ENCODE data around the gene BNC2.

BNC2 gene

DNA sequence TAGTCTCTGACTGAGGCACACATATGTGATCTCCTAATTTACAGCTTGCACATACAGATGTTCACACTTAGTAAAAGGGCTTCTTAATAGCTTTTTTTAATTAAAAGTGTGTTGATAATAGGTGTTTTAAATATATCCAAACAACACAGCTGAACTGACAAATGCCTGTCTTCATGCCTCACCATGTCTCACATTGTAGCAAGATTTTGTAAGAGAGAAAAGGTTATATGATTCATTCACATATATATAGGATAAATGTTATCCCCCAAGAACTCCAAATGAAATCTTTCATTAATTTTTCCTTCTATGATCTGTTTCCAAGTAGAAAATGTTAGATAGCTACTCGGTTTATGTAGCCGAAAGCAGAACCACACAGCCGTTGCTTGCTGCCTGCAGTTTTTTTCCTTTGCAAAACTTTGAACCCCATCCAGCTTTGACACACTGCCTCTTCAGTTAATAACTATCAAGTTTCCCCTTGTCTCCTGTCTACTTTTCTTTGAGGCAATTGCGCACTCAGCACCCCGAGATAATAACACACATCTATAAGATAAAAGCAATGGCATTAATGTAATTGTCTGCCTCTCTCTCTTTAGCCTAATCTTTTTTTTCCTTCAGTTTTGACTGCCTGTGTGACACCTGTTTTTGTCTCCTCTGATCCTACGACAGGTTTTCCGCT is 299.2 kb downstream of the BNC2 start:
- Histone ChIP-seq H3K9me3 (ENCODE audit: control insufficient read depth in 2 of 2, low read length in 2 of 2) (no peaks in the 10 kb centered on the region), H3K27me3 (ENCODE audit: control insufficient read depth in 2 of 2, insufficient read depth in 2 of 2, low read length in 2 of 2) (no peaks in the 10 kb centered on the region), H3K27ac (ENCODE audit: low read depth in 2 of 2, low read length in 2 of 2) (peak overlapping the region; percentile 19 to 41), H3K36me3 (ENCODE audit: control insufficient read depth in 2 of 2, insufficient read depth in 2 of 2, low read length in 2 of 2) (no peaks in the 10 kb centered on the region), H3K9ac (ENCODE audit: low read depth in 1 of 2, low read length in 2 of 2) (peak overlapping the region in 1 of 2 donors; percentile 31), H3K4me3 (ENCODE audit: low read length in 2 of 2) (peak overlapping the region; percentile 14 to 41), H3K4me1 (ENCODE audit: control insufficient read depth in 2 of 2, insufficient read depth in 2 of 2, low read length in 2 of 2) (peaks cover 10 to 15% of the 10 kb centered on the region in 2 donors)

DNA sequence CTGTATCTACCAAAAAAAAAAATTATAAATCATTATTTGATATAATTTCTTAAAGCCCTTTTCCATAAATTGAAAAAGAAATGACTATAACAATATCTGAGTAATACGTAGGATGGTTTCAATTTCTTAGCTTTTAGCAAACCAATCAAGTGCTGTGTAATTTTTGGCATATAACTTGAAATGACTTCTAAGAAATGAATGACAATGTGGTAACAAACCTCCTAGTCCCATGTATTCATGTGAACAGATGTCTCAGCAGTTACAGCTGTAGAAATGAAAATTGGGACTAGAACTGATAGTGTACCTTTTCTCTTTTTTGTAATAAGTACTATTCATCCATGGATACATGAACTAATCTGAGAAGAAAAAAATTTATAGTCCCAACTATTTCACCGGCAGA is 307.0 kb downstream of the BNC2 start:
- H3K27ac ChIP-seq (ENCODE audit: low read depth in 2 of 2, low read length in 2 of 2): no peak overlapping the region
- no peaks in the 10 kb centered on the region for H3K9me3 ChIP-seq (ENCODE audit: control insufficient read depth in 2 of 2, low read length in 2 of 2)
- H3K9ac ChIP-seq (ENCODE audit: low read depth in 1 of 2, low read length in 2 of 2): no peak overlapping the region
- peaks cover 9% of the 10 kb centered on the region in 2 donors for H3K4me1 ChIP-seq (ENCODE audit: control insufficient read depth in 2 of 2, insufficient read depth in 2 of 2, low read length in 2 of 2)
- no peaks in the 10 kb centered on the region for H3K27me3 ChIP-seq (ENCODE audit: control insufficient read depth in 2 of 2, insufficient read depth in 2 of 2, low read length in 2 of 2)
- H3K36me3 ChIP-seq (ENCODE audit: control insufficient read depth in 2 of 2, insufficient read depth in 2 of 2, low read length in 2 of 2): no peaks in the 10 kb centered on the region
- H3K4me3 ChIP-seq (ENCODE audit: low read length in 2 of 2): no peak overlapping the region

DNA sequence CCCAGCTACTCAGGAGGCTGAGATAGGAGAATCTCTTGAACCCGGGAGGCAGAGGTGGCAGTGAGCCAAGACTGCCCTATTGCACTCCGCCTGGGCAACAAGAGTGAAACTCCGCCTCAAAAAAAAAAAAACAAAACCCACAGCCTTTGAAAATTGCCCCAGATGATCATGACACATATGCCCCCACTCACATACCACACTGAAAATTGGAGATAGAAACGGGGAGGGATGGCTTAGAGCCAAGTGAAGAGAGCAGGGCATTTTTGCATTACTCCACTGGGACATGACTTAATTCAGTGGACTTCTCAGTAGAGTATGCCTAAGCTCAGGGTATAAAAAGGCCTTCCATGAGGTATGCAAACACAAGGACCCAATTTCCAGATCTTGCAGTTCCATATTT is 309.3 kb downstream of the BNC2 start:
- Histone ChIP-seq H3K27me3 (ENCODE audit: control insufficient read depth in 2 of 2, insufficient read depth in 2 of 2, low read length in 2 of 2) (no peaks in the 10 kb centered on the region), H3K9ac (ENCODE audit: low read depth in 1 of 2, low read length in 2 of 2) (no peak overlapping the region), H3K9me3 (ENCODE audit: control insufficient read depth in 2 of 2, low read length in 2 of 2) (no peaks in the 10 kb centered on the region), H3K27ac (ENCODE audit: low read depth in 2 of 2, low read length in 2 of 2) (no peak overlapping the region), H3K4me3 (ENCODE audit: low read length in 2 of 2) (no peak overlapping the region), H3K36me3 (ENCODE audit: control insufficient read depth in 2 of 2, insufficient read depth in 2 of 2, low read length in 2 of 2) (no peaks in the 10 kb centered on the region), H3K4me1 (ENCODE audit: control insufficient read depth in 2 of 2, insufficient read depth in 2 of 2, low read length in 2 of 2) (peaks cover 9 to 10% of the 10 kb centered on the region in 2 donors)

DNA sequence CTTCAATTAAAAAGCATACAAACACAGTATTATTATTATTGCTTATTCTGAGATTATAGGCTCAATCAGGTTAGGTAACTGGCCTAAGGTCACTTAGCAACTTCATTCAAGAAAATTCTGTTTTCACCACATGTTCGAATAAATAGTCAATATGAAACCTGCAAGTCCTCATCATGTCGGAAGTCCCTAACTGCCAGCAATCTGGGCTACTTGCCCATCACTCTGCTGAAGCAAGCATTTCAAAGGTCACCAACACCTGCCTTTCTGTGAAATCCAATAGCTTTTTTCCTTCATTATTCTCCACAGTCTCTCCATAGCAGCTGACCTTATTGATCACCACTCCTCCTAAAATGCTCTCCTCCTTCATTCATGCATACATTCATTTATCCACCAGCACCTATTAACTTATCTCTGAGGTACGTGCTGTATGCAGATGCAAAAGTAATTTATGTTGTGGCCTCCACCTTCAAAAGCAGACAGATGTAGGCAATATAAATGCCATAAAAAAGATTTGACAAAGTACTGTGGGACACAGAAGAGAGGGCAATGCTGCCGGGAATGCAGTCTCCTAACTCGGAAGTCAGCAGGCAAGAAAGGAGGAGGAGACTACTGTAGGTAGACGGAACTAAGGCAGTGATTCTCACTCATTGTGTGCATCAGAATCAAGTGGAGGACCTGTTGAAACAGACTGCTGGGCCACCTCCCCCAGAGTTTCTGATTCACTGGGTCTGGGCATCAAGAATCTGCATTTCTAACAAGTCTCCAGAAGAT is 310.9 kb downstream of the BNC2 start:
- H3K9me3 ChIP-seq (ENCODE audit: control insufficient read depth in 2 of 2, low read length in 2 of 2): no peaks in the 10 kb centered on the region
- peak overlapping the region; percentile 38 to 39 for H3K27ac ChIP-seq (ENCODE audit: low read depth in 2 of 2, low read length in 2 of 2)
- H3K4me1 ChIP-seq (ENCODE audit: control insufficient read depth in 2 of 2, insufficient read depth in 2 of 2, low read length in 2 of 2): peaks cover 9 to 11% of the 10 kb centered on the region in 2 donors
- H3K4me3 ChIP-seq (ENCODE audit: low read length in 2 of 2): peak overlapping the region in 1 of 2 donors; percentile 34
- H3K27me3 ChIP-seq (ENCODE audit: control insufficient read depth in 2 of 2, insufficient read depth in 2 of 2, low read length in 2 of 2): no peaks in the 10 kb centered on the region
- no peaks in the 10 kb centered on the region for H3K36me3 ChIP-seq (ENCODE audit: control insufficient read depth in 2 of 2, insufficient read depth in 2 of 2, low read length in 2 of 2)
- no peak overlapping the region for H3K9ac ChIP-seq (ENCODE audit: low read depth in 1 of 2, low read length in 2 of 2)

DNA sequence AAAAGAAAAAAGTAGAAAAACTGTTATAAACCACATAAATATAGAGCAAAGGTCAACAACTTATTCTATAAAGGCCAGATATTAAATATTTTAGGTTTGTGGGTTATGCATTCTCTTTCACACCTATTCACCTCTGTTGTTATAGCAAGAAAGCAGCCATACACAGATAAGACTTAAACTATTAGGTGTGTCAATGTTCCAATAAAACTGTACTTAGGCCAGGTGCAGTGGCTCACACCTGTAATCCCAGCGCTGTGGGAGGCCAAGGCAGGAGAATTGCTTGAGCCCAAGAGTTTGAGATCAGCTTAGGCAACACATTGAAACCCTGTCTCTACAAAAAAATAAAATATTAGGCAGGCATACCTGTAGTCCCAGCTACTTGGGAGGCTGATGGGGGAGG is 314.7 kb downstream of the BNC2 start:
- Histone ChIP-seq H3K4me3 (ENCODE audit: low read length in 2 of 2) (no peak overlapping the region), H3K9ac (ENCODE audit: low read depth in 1 of 2, low read length in 2 of 2) (no peak overlapping the region), H3K27ac (ENCODE audit: low read depth in 2 of 2, low read length in 2 of 2) (no peak overlapping the region), H3K36me3 (ENCODE audit: control insufficient read depth in 2 of 2, insufficient read depth in 2 of 2, low read length in 2 of 2) (no peaks in the 10 kb centered on the region), H3K9me3 (ENCODE audit: control insufficient read depth in 2 of 2, low read length in 2 of 2) (no peaks in the 10 kb centered on the region), H3K4me1 (ENCODE audit: control insufficient read depth in 2 of 2, insufficient read depth in 2 of 2, low read length in 2 of 2) (peaks cover 11 to 16% of the 10 kb centered on the region in 2 donors), H3K27me3 (ENCODE audit: control insufficient read depth in 2 of 2, insufficient read depth in 2 of 2, low read length in 2 of 2) (no peaks in the 10 kb centered on the region)

DNA sequence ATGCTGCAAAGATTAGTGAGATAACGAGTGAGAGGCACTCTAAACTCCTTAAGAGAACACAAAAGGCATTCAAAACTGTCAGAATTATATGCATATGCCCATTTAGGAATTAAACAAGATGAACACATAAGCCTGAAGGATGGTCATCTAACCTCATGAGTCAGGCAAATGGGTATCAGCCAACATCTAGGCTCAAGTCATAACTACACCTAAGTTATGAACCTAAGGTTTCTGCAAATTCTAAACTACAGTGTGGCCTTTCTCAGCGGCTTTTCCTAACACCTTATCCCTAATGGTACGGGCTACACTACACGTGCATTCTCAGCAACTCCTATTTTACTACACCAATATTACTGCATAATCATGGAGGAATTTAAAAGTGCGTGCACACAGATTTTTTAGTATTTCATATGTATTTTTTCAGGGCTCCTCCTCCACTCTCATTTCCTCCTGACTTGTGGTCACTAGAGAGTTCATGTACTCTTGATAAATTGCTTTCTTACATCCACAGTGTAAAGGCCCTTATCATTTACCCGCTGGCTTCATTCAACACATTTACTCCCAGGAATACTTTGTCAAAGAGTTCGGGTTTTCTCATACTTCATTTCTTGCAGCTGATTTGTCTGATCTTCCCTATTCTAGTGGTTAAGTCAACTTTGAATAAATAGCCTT is 316.5 kb downstream of the BNC2 start:
- H3K27ac ChIP-seq (ENCODE audit: low read depth in 2 of 2, low read length in 2 of 2): no peak overlapping the region
- no peaks in the 10 kb centered on the region for H3K27me3 ChIP-seq (ENCODE audit: control insufficient read depth in 2 of 2, insufficient read depth in 2 of 2, low read length in 2 of 2)
- no peaks in the 10 kb centered on the region for H3K36me3 ChIP-seq (ENCODE audit: control insufficient read depth in 2 of 2, insufficient read depth in 2 of 2, low read length in 2 of 2)
- H3K9me3 ChIP-seq (ENCODE audit: control insufficient read depth in 2 of 2, low read length in 2 of 2): no peaks in the 10 kb centered on the region
- peaks cover 4 to 7% of the 10 kb centered on the region in 2 donors for H3K4me1 ChIP-seq (ENCODE audit: control insufficient read depth in 2 of 2, insufficient read depth in 2 of 2, low read length in 2 of 2)
- no peak overlapping the region for H3K4me3 ChIP-seq (ENCODE audit: low read length in 2 of 2)
- H3K9ac ChIP-seq (ENCODE audit: low read depth in 1 of 2, low read length in 2 of 2): no peak overlapping the region

- Histone ChIP-seq H3K9ac (ENCODE audit: low read depth in 1 of 2, low read length in 2 of 2) (no peak overlapping the region), H3K4me3 (ENCODE audit: low read length in 2 of 2) (no peak overlapping the region), H3K27ac (ENCODE audit: low read depth in 2 of 2, low read length in 2 of 2) (no peak overlapping the region), H3K9me3 (ENCODE audit: control insufficient read depth in 2 of 2, low read length in 2 of 2) (no peaks in the 10 kb centered on the region), H3K36me3 (ENCODE audit: control insufficient read depth in 2 of 2, insufficient read depth in 2 of 2, low read length in 2 of 2) (no peaks in the 10 kb centered on the region), H3K27me3 (ENCODE audit: control insufficient read depth in 2 of 2, insufficient read depth in 2 of 2, low read length in 2 of 2) (no peaks in the 10 kb centered on the region), H3K4me1 (ENCODE audit: control insufficient read depth in 2 of 2, insufficient read depth in 2 of 2, low read length in 2 of 2) (peaks cover 2 to 7% of the 10 kb centered on the region in 2 donors)
These were observed 318.2 kb downstream of the BNC2 start for GRCh38 chr9:16552252-16552651.

- H3K27me3 ChIP-seq (ENCODE audit: control insufficient read depth in 2 of 2, insufficient read depth in 2 of 2, low read length in 2 of 2): no peaks in the 10 kb centered on the region
- no peak overlapping the region for H3K4me3 ChIP-seq (ENCODE audit: low read length in 2 of 2)
- no peaks in the 10 kb centered on the region for H3K9me3 ChIP-seq (ENCODE audit: control insufficient read depth in 2 of 2, low read length in 2 of 2)
- peaks cover 2 to 9% of the 10 kb centered on the region in 2 donors for H3K4me1 ChIP-seq (ENCODE audit: control insufficient read depth in 2 of 2, insufficient read depth in 2 of 2, low read length in 2 of 2)
- H3K9ac ChIP-seq (ENCODE audit: low read depth in 1 of 2, low read length in 2 of 2): no peak overlapping the region
- H3K36me3 ChIP-seq (ENCODE audit: control insufficient read depth in 2 of 2, insufficient read depth in 2 of 2, low read length in 2 of 2): no peaks in the 10 kb centered on the region
- H3K27ac ChIP-seq (ENCODE audit: low read depth in 2 of 2, low read length in 2 of 2): no peak overlapping the region
These were observed 318.8 kb downstream of the BNC2 start for GRCh38 chr9:16551692-16552091.

DNA sequence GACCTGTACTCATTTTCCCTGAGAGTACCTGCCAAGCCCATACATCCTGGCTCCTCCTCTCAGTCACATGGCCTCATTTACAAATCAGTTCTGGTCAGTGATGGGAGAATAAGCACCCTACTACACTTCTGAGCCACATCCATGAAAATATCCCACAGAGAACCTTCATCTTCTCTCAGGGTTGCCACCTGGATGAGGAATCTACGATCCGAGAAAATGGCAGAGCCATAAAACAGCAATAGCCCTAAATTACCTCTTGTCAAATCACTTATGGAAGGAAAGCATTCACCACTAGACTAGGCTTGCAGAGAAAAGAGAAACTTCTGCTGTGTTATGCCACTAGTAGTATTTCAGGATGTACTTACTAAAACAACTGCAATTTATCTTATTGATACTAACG is 324.8 kb downstream of the BNC2 start:
- Histone ChIP-seq H3K27me3 (ENCODE audit: control insufficient read depth in 2 of 2, insufficient read depth in 2 of 2, low read length in 2 of 2) (no peaks in the 10 kb centered on the region), H3K9me3 (ENCODE audit: control insufficient read depth in 2 of 2, low read length in 2 of 2) (no peaks in the 10 kb centered on the region), H3K4me3 (ENCODE audit: low read length in 2 of 2) (no peak overlapping the region), H3K36me3 (ENCODE audit: control insufficient read depth in 2 of 2, insufficient read depth in 2 of 2, low read length in 2 of 2) (no peaks in the 10 kb centered on the region), H3K4me1 (ENCODE audit: control insufficient read depth in 2 of 2, insufficient read depth in 2 of 2, low read length in 2 of 2) (peaks cover 0 to 2% of the 10 kb centered on the region in 2 donors), H3K27ac (ENCODE audit: low read depth in 2 of 2, low read length in 2 of 2) (no peak overlapping the region), H3K9ac (ENCODE audit: low read depth in 1 of 2, low read length in 2 of 2) (no peak overlapping the region)

DNA sequence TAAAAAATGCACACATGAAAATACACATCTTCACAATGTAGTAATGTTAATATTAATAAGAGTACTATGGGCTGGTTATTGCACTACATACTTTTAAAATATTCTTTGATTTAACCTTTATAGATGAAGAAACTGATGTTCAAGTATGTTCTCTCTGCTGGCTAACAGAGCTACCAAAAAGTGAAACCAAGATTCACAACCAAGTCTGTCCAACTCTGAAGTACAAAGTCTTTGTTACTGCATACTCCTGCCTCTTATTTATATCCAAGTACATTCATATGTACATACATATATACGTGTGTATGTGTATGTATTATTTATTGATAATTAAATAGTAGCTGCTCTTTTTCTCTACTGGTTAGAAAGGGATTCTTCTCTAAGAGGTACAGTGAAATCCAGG is 325.6 kb downstream of the BNC2 start:
- Histone ChIP-seq H3K9ac (ENCODE audit: low read depth in 1 of 2, low read length in 2 of 2) (no peak overlapping the region), H3K27ac (ENCODE audit: low read depth in 2 of 2, low read length in 2 of 2) (no peak overlapping the region)

More for the DNA sequence above, 325.6 kb downstream of the BNC2 start:
- Histone ChIP-seq H3K9me3 (ENCODE audit: control insufficient read depth in 2 of 2, low read length in 2 of 2) (no peaks in the 10 kb centered on the region), H3K27me3 (ENCODE audit: control insufficient read depth in 2 of 2, insufficient read depth in 2 of 2, low read length in 2 of 2) (no peaks in the 10 kb centered on the region), H3K4me3 (ENCODE audit: low read length in 2 of 2) (no peak overlapping the region), H3K4me1 (ENCODE audit: control insufficient read depth in 2 of 2, insufficient read depth in 2 of 2, low read length in 2 of 2) (peaks cover 0 to 2% of the 10 kb centered on the region in 2 donors), H3K36me3 (ENCODE audit: control insufficient read depth in 2 of 2, insufficient read depth in 2 of 2, low read length in 2 of 2) (no peaks in the 10 kb centered on the region)

Measured in mucosa of rectum (tissue), 2 donors.